Activated T-helper 17 cell treated with anti-CD3 and anti-CD28 coated beads, Interleukin-2, amount 50 U/mL, for 72 hours (primary cell): Measurements from ENCODE around the gene C1QTNF12. TPM values are rescaled to one million over a fixed set of nuclear protein-coding genes. Genes with fewer than 3 reads are reported as not detected.

Experiments
- total RNA-seq, 2 donors: library from RNA; stranded (reverse); gene quantifications; one replicate each; pipeline ENCODE4 v1.2.3, GENCODE V29; 2022

Gene C1QTNF12
- total RNA-seq, 2 donors from 2014 or later, result 1.8 to 7.5 TPM

Other genes with a start within 250 kb of the C1QTNF12 start
- 1 to 10 TPM in 1 of 2 donors, not detected in 1; 2.5 TPM for gene HES4, start 246.6 kb downstream of the C1QTNF12 start, total RNA-seq
- gene ISG15, start 233.2 kb downstream of the C1QTNF12 start, total RNA-seq, result 10 to 100 TPM; 13.5 to 36.5 TPM
- gene AGRN, start 226.6 kb downstream of the C1QTNF12 start, total RNA-seq, result 10 to 100 TPM; 12.1 to 87.6 TPM
- gene RNF223, start 172.4 kb downstream of the C1QTNF12 start, total RNA-seq, result not detected
- 10 to 100 TPM; 15.7 to 18.8 TPM for gene C1orf159, start 130.6 kb downstream of the C1QTNF12 start, total RNA-seq
- gene TTLL10, start 72.8 kb downstream of the C1QTNF12 start, total RNA-seq, result under 1 TPM in 1 of 2 donors, not detected in 1; 0.11 TPM
- gene TNFRSF18, start 40.1 kb downstream of the C1QTNF12 start, total RNA-seq, result 100 to 1,000 TPM; 105 to 796 TPM
- gene TNFRSF4, start 32.6 kb downstream of the C1QTNF12 start, total RNA-seq, result 1,000 to 10,000 TPM in 1 of 2 donors, 100 to 1,000 TPM in 1; 384 to 1,007 TPM
- gene SDF4, start 14.7 kb downstream of the C1QTNF12 start, total RNA-seq, result 100 to 1,000 TPM; 169 to 773 TPM
- 10 to 100 TPM; 10.9 to 16.7 TPM for gene B3GALT6, start 14.5 kb downstream of the C1QTNF12 start, total RNA-seq
- 10 to 100 TPM; 68.7 to 78.0 TPM for gene UBE2J2, start 27.1 kb upstream of the C1QTNF12 start, total RNA-seq
- gene SCNN1D, start 33.7 kb upstream of the C1QTNF12 start, total RNA-seq, result 1 to 10 TPM; 4.7 to 9.8 TPM
- 10 to 100 TPM; 41.4 to 43.3 TPM for gene ACAP3, start 61.2 kb upstream of the C1QTNF12 start, total RNA-seq
- gene PUSL1, start 61.9 kb upstream of the C1QTNF12 start, total RNA-seq, result 10 to 100 TPM; 15.9 to 24.0 TPM
- 100 to 1,000 TPM; 122 to 125 TPM for gene INTS11, start 77.9 kb upstream of the C1QTNF12 start, total RNA-seq
- 10 to 100 TPM; 16.8 to 22.3 TPM for gene CPTP, start 78.1 kb upstream of the C1QTNF12 start, total RNA-seq
- 1 to 10 TPM in 1 of 2 donors, under 1 TPM in 1; 0.71 to 1.1 TPM for gene TAS1R3, start 84.6 kb upstream of the C1QTNF12 start, total RNA-seq
- 10 to 100 TPM; 46.2 to 48.0 TPM for gene DVL1, start 102.7 kb upstream of the C1QTNF12 start, total RNA-seq
- gene MXRA8, start 111.8 kb upstream of the C1QTNF12 start, total RNA-seq, result under 1 TPM in 1 of 2 donors, not detected in 1; 0.56 TPM
- gene AURKAIP1, start 128.5 kb upstream of the C1QTNF12 start, total RNA-seq, result 100 to 1,000 TPM in 1 of 2 donors, 10 to 100 TPM in 1; 93.3 to 163 TPM
- gene CCNL2, start 152.6 kb upstream of the C1QTNF12 start, total RNA-seq, result 100 to 1,000 TPM; 103 to 107 TPM
- gene MRPL20, start 160.6 kb upstream of the C1QTNF12 start, total RNA-seq, result 100 to 1,000 TPM in 1 of 2 donors, 10 to 100 TPM in 1; 57.7 to 147 TPM
- not detected for gene ANKRD65, start 174.6 kb upstream of the C1QTNF12 start, total RNA-seq
- 1 to 10 TPM in 1 of 2 donors, under 1 TPM in 1; 0.84 to 6.2 TPM for gene VWA1, start 189.0 kb upstream of the C1QTNF12 start, total RNA-seq
- gene ATAD3C, start 203.0 kb upstream of the C1QTNF12 start, total RNA-seq, result 1 to 10 TPM; 1.4 to 2.1 TPM
- gene ATAD3B, start 225.0 kb upstream of the C1QTNF12 start, total RNA-seq, result 10 to 100 TPM; 24.6 to 55.5 TPM